GM10266 (cell line): ENCODE data around the gene CAPN11.

Experiments used
- DNase-seq: peaks from one replicate; pipeline ENCODE4 v3.0.0; 2012; ENCODE audit errors: extremely low spot score
- CTCF ChIP-seq: IDR thresholded peaks from 2 replicates; pipeline ENCODE4 v1.5.1; 2012; ENCODE audit warnings: mild to moderate bottlenecking, low read depth; ENCODE audit not compliant: control insufficient read depth, insufficient read depth; ENCODE audit errors: missing control alignments

CAPN11 gene

GRCh38 chr6:44171899-44172546 lies 13.4 kb downstream of the CAPN11 start:
- DNase-seq: no peak
- no peak for TF ChIP-seq CTCF

- peak; percentile 81 for DNase-seq
- TF ChIP-seq CTCF: peak; percentile 95
Measured at GRCh38 chr6:44172731-44173500, 14.3 kb downstream of the CAPN11 start.

- no peak for DNase-seq
- no peak for TF ChIP-seq CTCF
Measured at GRCh38 chr6:44176130-44176761, 17.6 kb downstream of the CAPN11 start.

- TF ChIP-seq CTCF: no peak
- peak; percentile 67 for DNase-seq
Measured at GRCh38 chr6:44176762-44177509, 18.3 kb downstream of the CAPN11 start.

- no peak for TF ChIP-seq CTCF
- DNase-seq: no peak
Measured at GRCh38 chr6:44177691-44178423, 19.2 kb downstream of the CAPN11 start.

- no peak for DNase-seq
- TF ChIP-seq CTCF: no peak
Measured at GRCh38 chr6:44178424-44179071, 19.9 kb downstream of the CAPN11 start.
